ENCODE measurements around the gene ECE1. TPM values are rescaled to one million over a fixed set of nuclear protein-coding genes. Genes with fewer than 3 reads are reported as not detected.

ECE1 gene
- total and polyA plus RNA-seq, 2 of the 13 experiments (the other 11 are each of a cell fraction or from before 2014, with no cell fraction given), result 13.5 to 21.2 TPM

DNA sequence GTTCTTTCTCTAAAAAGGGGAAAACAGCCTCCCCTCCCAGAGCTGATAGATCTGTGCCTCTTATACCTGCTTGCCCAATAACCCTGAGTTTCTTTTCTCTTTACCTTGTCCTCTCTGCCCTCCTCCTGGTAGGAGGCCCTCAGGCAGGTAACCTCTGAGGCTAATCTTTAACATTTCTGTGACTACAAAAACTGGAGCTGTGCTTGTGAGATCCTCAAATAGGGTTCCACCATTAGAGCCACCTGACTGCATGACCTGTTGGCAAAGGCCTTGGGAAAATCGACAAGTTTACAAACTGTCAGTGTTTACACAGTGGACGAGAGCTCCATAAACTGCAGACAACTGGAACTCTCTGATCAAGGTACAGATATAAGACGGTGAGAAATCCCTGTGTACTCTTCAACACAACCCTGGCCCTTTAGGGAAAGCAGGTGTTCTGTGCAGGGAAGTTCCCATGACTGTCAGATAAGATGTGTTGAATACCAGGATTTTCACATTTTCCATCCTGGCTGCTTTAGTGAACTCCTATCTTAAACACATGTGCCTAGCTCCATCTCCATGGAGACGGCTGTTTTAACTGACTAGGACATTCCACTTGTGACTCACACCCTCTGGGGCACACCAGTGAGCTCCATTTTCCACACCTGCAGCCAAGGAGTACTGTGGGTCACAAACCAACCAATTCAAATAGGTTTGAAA lies 38.3 kb downstream of the ECE1 start (continued):
- TF ChIP-seq, protein P1, sequence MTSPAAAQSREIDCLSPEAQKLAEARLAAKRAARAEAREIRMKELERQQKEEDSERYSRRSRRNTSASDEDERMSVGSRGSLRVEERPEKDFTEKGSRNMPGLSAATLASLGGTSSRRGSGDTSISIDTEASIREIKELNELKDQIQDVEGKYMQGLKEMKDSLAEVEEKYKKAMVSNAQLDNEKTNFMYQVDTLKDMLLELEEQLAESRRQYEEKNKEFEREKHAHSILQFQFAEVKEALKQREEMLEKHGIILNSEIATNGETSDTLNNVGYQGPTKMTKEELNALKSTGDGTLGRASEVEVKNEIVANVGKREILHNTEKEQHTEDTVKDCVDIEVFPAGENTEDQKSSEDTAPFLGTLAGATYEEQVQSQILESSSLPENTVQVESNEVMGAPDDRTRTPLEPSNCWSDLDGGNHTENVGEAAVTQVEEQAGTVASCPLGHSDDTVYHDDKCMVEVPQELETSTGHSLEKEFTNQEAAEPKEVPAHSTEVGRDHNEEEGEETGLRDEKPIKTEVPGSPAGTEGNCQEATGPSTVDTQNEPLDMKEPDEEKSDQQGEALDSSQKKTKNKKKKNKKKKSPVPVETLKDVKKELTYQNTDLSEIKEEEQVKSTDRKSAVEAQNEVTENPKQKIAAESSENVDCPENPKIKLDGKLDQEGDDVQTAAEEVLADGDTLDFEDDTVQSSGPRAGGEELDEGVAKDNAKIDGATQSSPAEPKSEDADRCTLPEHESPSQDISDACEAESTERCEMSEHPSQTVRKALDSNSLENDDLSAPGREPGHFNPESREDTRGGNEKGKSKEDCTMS (CRISPR knock-in tag; conservative IDR thresholded peaks at IDR 0.05), result no peak
- TF ChIP-seq, protein P2, sequence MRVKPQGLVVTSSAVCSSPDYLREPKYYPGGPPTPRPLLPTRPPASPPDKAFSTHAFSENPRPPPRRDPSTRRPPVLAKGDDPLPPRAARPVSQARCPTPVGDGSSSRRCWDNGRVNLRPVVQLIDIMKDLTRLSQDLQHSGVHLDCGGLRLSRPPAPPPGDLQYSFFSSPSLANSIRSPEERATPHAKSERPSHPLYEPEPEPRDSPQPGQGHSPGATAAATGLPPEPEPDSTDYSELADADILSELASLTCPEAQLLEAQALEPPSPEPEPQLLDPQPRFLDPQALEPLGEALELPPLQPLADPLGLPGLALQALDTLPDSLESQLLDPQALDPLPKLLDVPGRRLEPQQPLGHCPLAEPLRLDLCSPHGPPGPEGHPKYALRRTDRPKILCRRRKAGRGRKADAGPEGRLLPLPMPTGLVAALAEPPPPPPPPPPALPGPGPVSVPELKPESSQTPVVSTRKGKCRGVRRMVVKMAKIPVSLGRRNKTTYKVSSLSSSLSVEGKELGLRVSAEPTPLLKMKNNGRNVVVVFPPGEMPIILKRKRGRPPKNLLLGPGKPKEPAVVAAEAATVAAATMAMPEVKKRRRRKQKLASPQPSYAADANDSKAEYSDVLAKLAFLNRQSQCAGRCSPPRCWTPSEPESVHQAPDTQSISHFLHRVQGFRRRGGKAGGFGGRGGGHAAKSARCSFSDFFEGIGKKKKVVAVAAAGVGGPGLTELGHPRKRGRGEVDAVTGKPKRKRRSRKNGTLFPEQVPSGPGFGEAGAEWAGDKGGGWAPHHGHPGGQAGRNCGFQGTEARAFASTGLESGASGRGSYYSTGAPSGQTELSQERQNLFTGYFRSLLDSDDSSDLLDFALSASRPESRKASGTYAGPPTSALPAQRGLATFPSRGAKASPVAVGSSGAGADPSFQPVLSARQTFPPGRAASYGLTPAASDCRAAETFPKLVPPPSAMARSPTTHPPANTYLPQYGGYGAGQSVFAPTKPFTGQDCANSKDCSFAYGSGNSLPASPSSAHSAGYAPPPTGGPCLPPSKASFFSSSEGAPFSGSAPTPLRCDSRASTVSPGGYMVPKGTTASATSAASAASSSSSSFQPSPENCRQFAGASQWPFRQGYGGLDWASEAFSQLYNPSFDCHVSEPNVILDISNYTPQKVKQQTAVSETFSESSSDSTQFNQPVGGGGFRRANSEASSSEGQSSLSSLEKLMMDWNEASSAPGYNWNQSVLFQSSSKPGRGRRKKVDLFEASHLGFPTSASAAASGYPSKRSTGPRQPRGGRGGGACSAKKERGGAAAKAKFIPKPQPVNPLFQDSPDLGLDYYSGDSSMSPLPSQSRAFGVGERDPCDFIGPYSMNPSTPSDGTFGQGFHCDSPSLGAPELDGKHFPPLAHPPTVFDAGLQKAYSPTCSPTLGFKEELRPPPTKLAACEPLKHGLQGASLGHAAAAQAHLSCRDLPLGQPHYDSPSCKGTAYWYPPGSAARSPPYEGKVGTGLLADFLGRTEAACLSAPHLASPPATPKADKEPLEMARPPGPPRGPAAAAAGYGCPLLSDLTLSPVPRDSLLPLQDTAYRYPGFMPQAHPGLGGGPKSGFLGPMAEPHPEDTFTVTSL (CRISPR knock-in tag; IDR thresholded peaks at IDR 0.05; ENCODE audit: borderline replicate concordance), result peak; percentile 76; the same call in 1 of the 2 replicates
- TF ChIP-seq GZF1 (CRISPR knock-in tag; IDR thresholded peaks at IDR 0.05) (peak; percentile 38; the same call in 1 of the 2 replicates), XRCC5 (optimal IDR thresholded peaks at IDR 0.05; ENCODE audit: low read length) (no peak), RBM22 (optimal IDR thresholded peaks at IDR 0.05; ENCODE audit: low read length) (no peak), ZNF451 (CRISPR knock-in tag; IDR thresholded peaks at IDR 0.05) (no peak; the same call in 1 of the 2 replicates), ZNF747 (CRISPR knock-in tag; IDR thresholded peaks at IDR 0.05; ENCODE audit: borderline replicate concordance) (no peak), ELF3 (CRISPR knock-in tag; IDR thresholded peaks at IDR 0.05) (peak; percentile 55), NCOA1 (CRISPR knock-in tag; IDR thresholded peaks at IDR 0.05) (no peak), ZNF446 (CRISPR knock-in tag; IDR thresholded peaks at IDR 0.05) (no peak), NR2C2 (CRISPR knock-in tag; IDR thresholded peaks at IDR 0.05; ENCODE audit: borderline replicate concordance) (peak; percentile 65)
- TF ChIP-seq, protein P3, sequence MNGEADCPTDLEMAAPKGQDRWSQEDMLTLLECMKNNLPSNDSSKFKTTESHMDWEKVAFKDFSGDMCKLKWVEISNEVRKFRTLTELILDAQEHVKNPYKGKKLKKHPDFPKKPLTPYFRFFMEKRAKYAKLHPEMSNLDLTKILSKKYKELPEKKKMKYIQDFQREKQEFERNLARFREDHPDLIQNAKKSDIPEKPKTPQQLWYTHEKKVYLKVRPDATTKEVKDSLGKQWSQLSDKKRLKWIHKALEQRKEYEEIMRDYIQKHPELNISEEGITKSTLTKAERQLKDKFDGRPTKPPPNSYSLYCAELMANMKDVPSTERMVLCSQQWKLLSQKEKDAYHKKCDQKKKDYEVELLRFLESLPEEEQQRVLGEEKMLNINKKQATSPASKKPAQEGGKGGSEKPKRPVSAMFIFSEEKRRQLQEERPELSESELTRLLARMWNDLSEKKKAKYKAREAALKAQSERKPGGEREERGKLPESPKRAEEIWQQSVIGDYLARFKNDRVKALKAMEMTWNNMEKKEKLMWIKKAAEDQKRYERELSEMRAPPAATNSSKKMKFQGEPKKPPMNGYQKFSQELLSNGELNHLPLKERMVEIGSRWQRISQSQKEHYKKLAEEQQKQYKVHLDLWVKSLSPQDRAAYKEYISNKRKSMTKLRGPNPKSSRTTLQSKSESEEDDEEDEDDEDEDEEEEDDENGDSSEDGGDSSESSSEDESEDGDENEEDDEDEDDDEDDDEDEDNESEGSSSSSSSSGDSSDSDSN (CRISPR knock-in tag; IDR thresholded peaks at IDR 0.05), result no peak
- TF ChIP-seq, protein P4, sequence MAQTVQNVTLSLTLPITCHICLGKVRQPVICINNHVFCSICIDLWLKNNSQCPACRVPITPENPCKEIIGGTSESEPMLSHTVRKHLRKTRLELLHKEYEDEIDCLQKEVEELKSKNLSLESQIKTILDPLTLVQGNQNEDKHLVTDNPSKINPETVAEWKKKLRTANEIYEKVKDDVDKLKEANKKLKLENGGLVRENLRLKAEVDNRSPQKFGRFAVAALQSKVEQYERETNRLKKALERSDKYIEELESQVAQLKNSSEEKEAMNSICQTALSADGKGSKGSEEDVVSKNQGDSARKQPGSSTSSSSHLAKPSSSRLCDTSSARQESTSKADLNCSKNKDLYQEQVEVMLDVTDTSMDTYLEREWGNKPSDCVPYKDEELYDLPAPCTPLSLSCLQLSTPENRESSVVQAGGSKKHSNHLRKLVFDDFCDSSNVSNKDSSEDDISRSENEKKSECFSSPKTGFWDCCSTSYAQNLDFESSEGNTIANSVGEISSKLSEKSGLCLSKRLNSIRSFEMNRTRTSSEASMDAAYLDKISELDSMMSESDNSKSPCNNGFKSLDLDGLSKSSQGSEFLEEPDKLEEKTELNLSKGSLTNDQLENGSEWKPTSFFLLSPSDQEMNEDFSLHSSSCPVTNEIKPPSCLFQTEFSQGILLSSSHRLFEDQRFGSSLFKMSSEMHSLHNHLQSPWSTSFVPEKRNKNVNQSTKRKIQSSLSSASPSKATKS (CRISPR knock-in tag; IDR thresholded peaks at IDR 0.05), result no peak
- TF ChIP-seq, protein P5, sequence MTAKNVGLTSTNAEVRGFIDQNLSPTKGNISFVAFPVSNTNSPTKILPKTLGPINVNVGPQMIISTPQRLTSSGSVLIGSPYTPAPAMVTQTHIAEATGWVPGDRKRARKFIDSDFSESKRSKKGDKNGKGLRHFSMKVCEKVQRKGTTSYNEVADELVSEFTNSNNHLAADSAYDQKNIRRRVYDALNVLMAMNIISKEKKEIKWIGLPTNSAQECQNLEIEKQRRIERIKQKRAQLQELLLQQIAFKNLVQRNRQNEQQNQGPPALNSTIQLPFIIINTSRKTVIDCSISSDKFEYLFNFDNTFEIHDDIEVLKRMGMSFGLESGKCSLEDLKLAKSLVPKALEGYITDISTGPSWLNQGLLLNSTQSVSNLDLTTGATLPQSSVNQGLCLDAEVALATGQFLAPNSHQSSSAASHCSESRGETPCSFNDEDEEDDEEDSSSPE (CRISPR knock-in tag; IDR thresholded peaks at IDR 0.05), result peak; percentile 25; the same call in 1 of the 2 replicates

Measured in HepG2 (cell line).